ENCODE data around the gene FANCC.
"Not testable (repeated sequence)": the region's sequence is repeated elsewhere in the genome, so short reads cannot be mapped to it uniquely, and the experiment has no call there.

FANCC gene

GRCh38 chr9:95297316-95297715, 20.2 kb downstream of the FANCC start:
- Mint-ChIP-seq H3K9me3 (peaks cover 5% of the 10 kb centered on the region), H3K4me1 (peaks cover 16% of the 10 kb centered on the region), H3K27me3 (ENCODE audit: low read depth, poor library complexity) (no peaks in the 10 kb centered on the region), H3K27ac (no peak overlapping the region), H3K36me3 (ENCODE audit: low read depth) (peaks cover 19% of the 10 kb centered on the region), H3K4me3 (no peak overlapping the region)
- TF ChIP-seq CTCF (IDR thresholded peaks at IDR 0.05): no peak
- DNase-seq: no peak

- H3K27ac Mint-ChIP-seq: no peak overlapping the region
- TF ChIP-seq CTCF (IDR thresholded peaks at IDR 0.05): no peak
- H3K4me3 Mint-ChIP-seq: no peak overlapping the region
Measured at GRCh38 chr9:95296761-95297160, 20.7 kb downstream of the FANCC start.

DNA sequence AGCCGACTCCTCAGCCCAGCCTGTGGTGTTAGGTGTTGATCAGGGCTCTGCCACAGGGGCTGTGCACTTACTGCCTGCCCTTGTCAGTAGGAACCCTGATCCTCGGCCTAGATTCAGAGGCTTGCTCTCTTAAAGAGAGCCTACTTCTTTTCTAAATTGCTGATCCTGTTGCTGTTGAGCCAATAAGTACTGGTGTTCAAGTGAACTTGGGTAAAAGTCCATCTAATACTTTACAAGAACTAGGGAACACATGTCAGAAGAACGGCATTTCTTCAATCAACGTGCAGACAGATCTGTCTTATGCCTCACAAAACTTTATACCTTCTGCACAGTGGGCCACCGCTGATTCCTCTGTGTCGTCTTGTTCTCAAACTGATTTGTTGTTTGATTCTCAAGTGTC, 24.2 kb downstream of the FANCC start:
- peaks cover 10% of the 10 kb centered on the region for H3K4me1 Mint-ChIP-seq
- not testable (repeated sequence) for DNase-seq; H3K27ac Mint-ChIP-seq; H3K27me3 Mint-ChIP-seq (ENCODE audit: low read depth, poor library complexity); H3K4me3 Mint-ChIP-seq
- H3K36me3 Mint-ChIP-seq (ENCODE audit: low read depth): peaks cover 32% of the 10 kb centered on the region
- peaks cover 25% of the 10 kb centered on the region for H3K9me3 Mint-ChIP-seq

More at GRCh38 chr9:95296761-95297160, 20.7 kb downstream of the FANCC start:
- peaks cover 9% of the 10 kb centered on the region for H3K9me3 Mint-ChIP-seq
- H3K36me3 Mint-ChIP-seq (ENCODE audit: low read depth): peaks cover 23% of the 10 kb centered on the region
- H3K4me1 Mint-ChIP-seq: peaks cover 16% of the 10 kb centered on the region
- no peak for DNase-seq
- H3K27me3 Mint-ChIP-seq (ENCODE audit: low read depth, poor library complexity): no peaks in the 10 kb centered on the region

DNA sequence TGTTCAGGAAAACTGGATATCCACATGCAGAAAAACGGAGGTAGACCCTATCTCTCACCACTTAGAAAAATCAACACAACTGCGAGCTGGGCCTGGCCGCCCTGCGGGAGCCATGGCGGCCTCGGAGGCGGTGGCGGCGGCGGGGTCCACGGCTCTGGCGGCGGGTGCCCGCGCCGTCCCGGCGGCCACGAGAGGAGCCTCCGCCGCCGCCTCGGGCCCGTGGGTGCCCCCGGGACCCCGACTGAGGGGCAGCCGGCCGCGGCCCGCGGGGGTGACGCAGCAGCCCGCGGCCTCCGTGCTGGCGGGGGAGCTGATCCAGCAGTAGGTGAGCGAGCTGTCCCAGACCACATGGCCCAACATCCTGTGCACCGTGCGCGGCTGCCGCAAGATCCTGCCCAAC, 25.3 kb downstream of the FANCC start:
- Mint-ChIP-seq H3K4me3 (no peak overlapping the region), H3K36me3 (ENCODE audit: low read depth) (peaks cover 32% of the 10 kb centered on the region), H3K27me3 (ENCODE audit: low read depth, poor library complexity) (no peaks in the 10 kb centered on the region), H3K4me1 (peaks cover 7% of the 10 kb centered on the region), H3K27ac (no peak overlapping the region), H3K9me3 (peaks cover 25% of the 10 kb centered on the region)
- no peak for TF ChIP-seq CTCF (IDR thresholded peaks at IDR 0.05)
- no peak for DNase-seq

- Mint-ChIP-seq H3K4me3 (no peak overlapping the region), H3K4me1 (no peaks in the 10 kb centered on the region), H3K9me3 (peaks cover 24% of the 10 kb centered on the region), H3K36me3 (ENCODE audit: low read depth) (peaks cover 17% of the 10 kb centered on the region), H3K27me3 (ENCODE audit: low read depth, poor library complexity) (no peaks in the 10 kb centered on the region), H3K27ac (no peak overlapping the region)
- TF ChIP-seq CTCF (IDR thresholded peaks at IDR 0.05): no peak
- no peak for DNase-seq
Measured at GRCh38 chr9:95286151-95286550, 31.4 kb downstream of the FANCC start.

- Mint-ChIP-seq H3K4me3 (no peak overlapping the region), H3K27me3 (ENCODE audit: low read depth, poor library complexity) (no peaks in the 10 kb centered on the region), H3K36me3 (ENCODE audit: low read depth) (peaks cover 17% of the 10 kb centered on the region), H3K27ac (no peak overlapping the region), H3K9me3 (peaks cover 24% of the 10 kb centered on the region), H3K4me1 (no peaks in the 10 kb centered on the region)
- TF ChIP-seq CTCF (IDR thresholded peaks at IDR 0.05): no peak
- DNase-seq: no peak
Measured at GRCh38 chr9:95285307-95285706, 32.2 kb downstream of the FANCC start.

Data from nephron progenitor cell (in vitro differentiated cells).